GM18526 (cell line): Measurements from ENCODE around the gene APLP2.

Experiments used
- POLR2A ChIP-seq: IDR thresholded peaks from 3 replicates; pipeline ENCODE4 v1.6.1; 2011; ENCODE audit not compliant: insufficient read length; ENCODE audit errors: extremely low read depth

The APLP2 gene

DNA sequence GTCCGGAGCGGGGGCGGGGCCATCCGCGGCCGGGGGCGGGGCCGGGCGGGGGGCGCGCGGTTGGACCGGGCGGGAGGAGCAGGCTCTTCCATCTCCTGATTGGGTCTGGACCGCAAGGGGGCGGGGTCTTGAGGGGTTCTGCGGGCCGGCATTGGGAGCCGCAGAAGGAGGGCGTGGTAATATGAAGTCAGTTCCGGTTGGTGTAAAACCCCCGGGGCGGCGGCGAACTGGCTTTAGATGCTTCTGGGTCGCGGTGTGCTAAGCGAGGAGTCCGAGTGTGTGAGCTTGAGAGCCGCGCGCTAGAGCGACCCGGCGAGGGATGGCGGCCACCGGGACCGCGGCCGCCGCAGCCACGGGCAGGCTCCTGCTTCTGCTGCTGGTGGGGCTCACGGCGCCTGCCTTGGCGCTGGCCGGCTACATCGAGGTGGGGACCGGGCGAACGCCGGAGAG is at the start of gene APLP2:
Gene APLP2, plus strand, starts transcription at position 236 of the 450 bp plus-strand sequence. Its CDS starts 84 bp downstream, at position 320.
- peak; percentile 80 for TF ChIP-seq POLR2A

DNA sequence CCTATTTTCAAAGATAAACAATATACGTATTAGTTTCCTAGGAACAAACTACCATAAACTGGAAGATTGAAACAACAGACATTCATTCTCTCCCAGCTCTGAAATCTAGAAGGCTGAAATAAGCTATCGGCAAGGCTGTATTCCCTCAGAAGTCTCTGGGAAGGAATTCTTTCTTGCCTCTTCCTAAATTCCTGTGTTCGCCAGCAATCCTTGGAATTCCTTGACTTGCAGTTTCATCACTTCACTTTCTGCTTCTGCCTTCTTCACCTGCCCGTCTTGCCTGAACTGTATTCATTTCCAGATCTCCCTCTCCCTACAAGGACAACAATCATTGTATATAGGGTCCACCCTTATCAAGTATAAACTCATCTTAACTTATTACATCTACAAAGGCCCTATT is 49.4 kb upstream of the APLP2 start:
- no peak for TF ChIP-seq POLR2A

GRCh38 chr11:130022799-130023198 is 46.9 kb upstream of the APLP2 start:
- no peak for TF ChIP-seq POLR2A

DNA sequence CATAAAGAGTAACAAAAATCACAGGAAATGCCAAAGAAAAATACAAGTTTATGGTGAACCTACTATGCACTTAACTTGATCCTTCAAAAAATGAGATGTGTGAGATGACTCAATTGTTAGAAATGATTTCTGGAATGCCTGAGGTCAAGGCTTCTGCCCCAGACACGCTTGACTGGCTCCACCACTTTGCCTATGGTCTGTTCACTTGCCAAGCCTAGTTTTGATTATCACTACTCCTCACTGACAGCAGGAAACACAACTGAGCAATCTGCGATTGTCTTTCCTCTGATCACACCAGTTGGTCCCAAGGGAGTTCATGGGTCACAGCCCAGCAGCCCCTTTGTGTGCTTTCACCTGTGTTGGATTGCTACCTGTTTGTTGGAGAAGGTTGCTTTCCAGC is 46.5 kb upstream of the APLP2 start:
- TF ChIP-seq POLR2A, result no peak

DNA sequence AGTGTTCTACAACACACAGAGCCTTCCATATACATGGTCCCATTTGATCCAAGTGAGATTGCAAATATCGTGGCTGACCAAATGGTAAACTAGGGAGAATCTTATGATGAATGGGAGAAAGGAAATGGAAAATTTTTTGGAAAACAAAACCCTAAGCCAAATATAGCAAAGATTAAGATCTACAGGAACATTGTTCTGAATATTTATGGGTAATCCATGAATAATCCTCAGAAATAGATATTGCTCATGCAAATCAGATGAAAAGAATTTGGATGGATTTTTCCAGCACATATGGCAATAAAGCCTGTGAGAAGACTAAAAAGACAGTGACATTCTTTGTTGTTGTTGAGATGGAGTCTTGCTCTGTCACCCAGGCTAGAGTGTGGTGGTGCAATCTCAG is 45.3 kb upstream of the APLP2 start:
- no peak for TF ChIP-seq POLR2A

- no peak for TF ChIP-seq POLR2A
Measured at GRCh38 chr11:130025371-130025770, 44.3 kb upstream of the APLP2 start.

- no peak for TF ChIP-seq POLR2A
Measured at GRCh38 chr11:130029137-130029536, 40.6 kb upstream of the APLP2 start.

- no peak for TF ChIP-seq POLR2A
Measured at GRCh38 chr11:130031056-130031455, 38.6 kb upstream of the APLP2 start.

GRCh38 chr11:130031945-130032344 is 37.7 kb upstream of the APLP2 start:
- no peak for TF ChIP-seq POLR2A

DNA sequence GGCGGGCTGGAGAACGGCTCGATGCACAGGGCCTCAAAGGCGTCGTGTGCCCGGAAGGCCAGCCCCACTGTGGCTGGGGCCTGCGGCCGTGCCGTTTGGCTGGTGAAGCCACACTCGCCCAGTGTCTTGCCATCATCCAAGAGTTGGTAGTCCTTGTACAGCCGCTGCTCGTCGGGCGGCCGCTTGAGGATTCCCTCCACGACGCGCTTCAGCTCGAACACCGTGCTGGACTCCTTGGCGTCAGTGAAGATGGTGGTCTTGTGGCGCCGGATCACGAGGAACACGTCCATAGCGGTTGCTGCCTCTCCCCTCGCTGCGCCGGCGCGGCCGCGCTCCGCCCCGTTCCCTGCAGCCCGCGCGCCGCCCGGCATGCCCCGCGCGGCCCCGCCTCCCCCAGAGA is 36.8 kb upstream of the APLP2 start:
- no peak for TF ChIP-seq POLR2A

DNA sequence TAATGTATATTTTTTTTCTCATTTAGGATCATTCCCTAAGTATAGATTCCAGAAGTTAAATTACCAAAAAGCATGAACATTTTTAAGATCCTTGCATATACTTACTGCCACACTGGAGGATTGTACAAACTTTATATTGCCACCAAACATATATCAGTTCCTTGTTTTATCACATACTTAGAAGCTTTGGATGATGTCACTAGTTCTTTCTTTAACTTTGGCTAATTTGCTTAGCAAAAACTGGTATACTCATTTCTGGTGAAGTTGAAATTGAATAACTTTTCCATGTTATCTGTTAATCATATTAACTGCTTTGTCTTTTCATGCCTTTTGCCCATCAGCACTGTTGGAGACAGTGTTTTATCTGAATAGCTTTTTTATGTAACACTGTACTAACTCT is 35.5 kb upstream of the APLP2 start:
- TF ChIP-seq POLR2A, result no peak

DNA sequence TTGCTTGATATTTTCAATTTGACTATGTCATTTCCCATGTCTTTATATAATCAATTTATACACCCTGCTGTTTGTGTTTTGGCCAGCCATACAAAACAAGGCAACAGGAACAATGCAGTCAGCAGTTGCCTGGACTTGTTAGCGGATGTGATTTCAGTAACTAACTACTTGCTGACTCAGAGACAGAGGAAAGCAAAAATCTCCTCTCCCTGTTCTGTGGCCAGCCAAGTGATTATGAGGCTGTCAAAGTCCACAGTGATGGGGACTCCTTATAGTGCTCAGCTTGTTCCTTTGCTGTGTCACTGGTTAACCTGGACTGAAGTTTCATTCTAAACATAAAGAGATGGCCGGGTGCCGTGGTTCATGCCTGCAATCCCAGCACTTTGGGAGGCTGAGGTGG is 32.6 kb upstream of the APLP2 start:
- no peak for TF ChIP-seq POLR2A

DNA sequence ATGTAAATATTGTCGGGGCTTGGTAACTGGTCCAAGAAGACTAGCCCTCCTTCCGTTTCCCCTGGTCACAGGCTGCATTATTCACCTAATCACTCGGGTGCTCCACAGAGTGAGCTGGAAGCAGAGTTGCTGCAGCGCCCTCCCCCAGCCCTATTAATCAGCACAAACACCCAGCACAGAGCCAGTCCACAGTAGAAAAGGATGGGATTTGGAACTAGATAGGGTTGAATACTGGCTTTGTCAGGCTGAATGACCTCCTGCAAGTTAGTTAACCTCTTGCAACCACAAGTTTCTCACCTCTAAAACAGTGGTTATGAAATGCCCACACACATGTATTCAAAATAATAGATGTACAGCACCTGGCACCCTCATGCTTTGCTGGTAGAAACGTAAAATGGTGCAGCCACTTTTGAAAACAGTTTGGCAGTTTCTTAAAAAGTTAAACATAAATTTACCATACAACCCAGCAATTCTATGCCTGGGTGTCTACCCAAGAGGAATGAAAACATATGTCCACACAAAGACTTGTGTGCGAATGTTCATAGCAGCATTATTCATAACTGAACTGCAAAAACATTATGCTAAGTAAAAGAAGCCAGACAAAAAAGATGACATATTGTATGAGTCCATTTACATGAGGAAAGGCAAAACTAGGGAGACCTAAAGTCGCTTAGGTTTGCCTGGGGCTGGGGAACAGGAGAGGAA is 31.7 kb upstream of the APLP2 start:
- TF ChIP-seq POLR2A, result no peak

DNA sequence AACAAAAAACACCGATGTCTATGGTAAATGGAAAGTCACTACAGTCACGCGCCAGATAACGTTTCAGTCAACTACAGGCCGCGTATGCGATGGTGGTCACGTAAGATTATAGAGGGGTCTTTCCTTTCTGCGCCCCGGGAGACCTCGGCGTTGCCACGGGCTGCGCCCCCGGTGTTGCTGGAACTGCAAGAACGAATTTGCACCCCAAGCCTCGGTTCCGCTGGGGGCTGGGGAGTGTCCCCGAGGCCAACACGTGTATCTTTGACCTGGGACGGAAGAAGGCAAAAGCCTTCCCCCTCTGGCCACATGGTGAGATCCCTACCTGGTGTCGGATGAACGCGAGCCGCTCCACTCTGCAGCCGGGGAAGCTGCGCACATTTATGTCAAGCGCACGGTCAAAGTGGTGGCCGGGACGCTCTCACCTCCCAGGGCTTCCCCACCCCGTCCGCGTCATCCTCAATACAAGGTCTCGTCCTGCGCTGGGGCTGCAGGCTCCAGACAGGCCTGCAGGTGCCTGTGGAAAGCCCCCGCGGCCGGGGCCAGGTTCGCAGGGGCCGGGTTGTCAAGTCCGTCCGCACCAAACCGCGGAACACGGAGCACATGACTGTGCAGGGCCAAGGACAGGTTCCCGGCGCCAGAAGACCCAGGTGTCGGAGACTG is 29.3 kb upstream of the APLP2 start:
- TF ChIP-seq POLR2A, result no peak

GRCh38 chr11:130042093-130042591 is 27.6 kb upstream of the APLP2 start:
- TF ChIP-seq POLR2A, result no peak

DNA sequence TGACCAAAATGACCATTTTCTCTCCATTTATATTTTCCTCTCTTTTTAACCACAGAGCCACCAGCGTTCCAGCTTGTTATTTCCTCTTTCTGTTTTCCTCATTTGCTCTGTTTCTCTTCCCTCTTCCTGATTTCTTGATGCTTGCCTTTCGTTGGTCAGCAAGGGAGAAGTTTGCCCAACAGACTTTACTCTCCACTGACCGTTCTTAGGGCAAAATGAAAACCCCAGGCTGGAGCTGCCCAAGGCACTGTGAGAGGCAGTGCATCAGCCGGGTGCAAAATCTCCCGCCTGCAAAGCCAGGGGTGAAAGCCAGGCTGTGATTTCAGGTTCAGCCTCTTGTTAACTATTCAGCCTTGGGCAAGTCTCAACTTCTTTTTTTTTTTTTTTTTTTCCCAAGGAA is 26.1 kb upstream of the APLP2 start:
- no peak for TF ChIP-seq POLR2A

DNA sequence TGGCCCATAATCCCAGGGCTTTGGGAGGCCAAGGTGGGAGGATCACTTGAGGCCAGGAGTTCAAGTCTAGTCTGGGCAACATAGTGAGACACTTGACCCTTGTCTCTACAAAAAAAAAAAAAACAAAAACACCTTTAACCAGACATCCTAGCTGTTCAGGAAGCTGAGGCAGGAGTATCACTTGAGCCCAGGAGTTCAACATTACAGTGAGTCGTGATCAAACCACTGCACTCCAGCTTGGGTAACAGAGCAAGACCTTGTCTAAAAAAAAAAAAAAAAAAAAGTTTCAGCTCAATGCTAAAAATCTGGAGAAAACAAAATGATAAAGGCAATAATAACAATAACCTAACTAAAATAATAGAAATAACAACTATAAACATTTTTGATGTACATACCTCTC is 22.6 kb upstream of the APLP2 start:
- TF ChIP-seq POLR2A, result no peak

- TF ChIP-seq POLR2A, result no peak
Measured at GRCh38 chr11:130049328-130049771, 20.3 kb upstream of the APLP2 start.
